ENCODE data around the gene TMEM270. TPM values are rescaled to one million over a fixed set of nuclear protein-coding genes. Genes with fewer than 3 reads are reported as not detected.

Gene TMEM270
- polyA plus RNA-seq, 1 donor from 2014 or later = not detected

- H3K9ac ChIP-seq (ENCODE audit: low read length) = no peak overlapping the region
- H2AFZ ChIP-seq (ENCODE audit: low read depth, low read length) = no peak overlapping the region
- no peaks in the 10 kb centered on the region for H3F3A ChIP-seq (ENCODE audit: insufficient read depth, low read length, poor library complexity, severe bottlenecking)
- no peak overlapping the region for H3K27ac ChIP-seq (ENCODE audit: low read length)
- no peaks in the 10 kb centered on the region for H3K27me3 ChIP-seq (ENCODE audit: insufficient read depth, low read depth, low read length)
- no peaks in the 10 kb centered on the region for H4K20me1 ChIP-seq (ENCODE audit: insufficient read depth)
- H3K79me2 ChIP-seq (replicated peaks; ENCODE audit: insufficient read depth, low read length) = no peaks in the 10 kb centered on the region
- no peaks in the 10 kb centered on the region for H3K36me3 ChIP-seq (ENCODE audit: insufficient read depth, low read length)
- H3K4me2 ChIP-seq (ENCODE audit: low read length) = no peak overlapping the region
- H3K4me3 ChIP-seq (ENCODE audit: low read length) = no peak overlapping the region
- H3K9me3 ChIP-seq (ENCODE audit: low read length) = no peaks in the 10 kb centered on the region
- TF ChIP-seq TAF1 (IDR thresholded peaks at IDR 0.05; ENCODE audit: low read depth) = no peak
- no peak for TF ChIP-seq RAD21 (conservative IDR thresholded peaks at IDR 0.05)
- TF ChIP-seq CTCF (IDR thresholded peaks at IDR 0.05; ENCODE audit: poor library complexity, severe bottlenecking) = no peak
- no peak for TF ChIP-seq REST (IDR thresholded peaks at IDR 0.05; ENCODE audit: borderline replicate concordance)
- TF ChIP-seq MXI1 (conservative IDR thresholded peaks at IDR 0.05; ENCODE audit: poor library complexity, severe bottlenecking) = no peak
- TF ChIP-seq EZH2 (IDR thresholded peaks at IDR 0.05; ENCODE audit: borderline replicate concordance, insufficient read depth, low read length, poor library complexity, severe bottlenecking) = no peak
- no peak for TF ChIP-seq EP300 (conservative IDR thresholded peaks at IDR 0.05; ENCODE audit: poor library complexity, severe bottlenecking)
- TF ChIP-seq POLR2AphosphoS5 (IDR thresholded peaks at IDR 0.05) = no peak
- TF ChIP-seq SMC3 (conservative IDR thresholded peaks at IDR 0.05; ENCODE audit: poor library complexity) = no peak
- no peaks in the 10 kb centered on the region for H3K9me2 ChIP-seq (ENCODE audit: insufficient read depth, low read length)
Observed at GRCh38 chr7:73823873-73824592, 36.9 kb upstream of the TMEM270 start.

- no peak overlapping the region for H3K4me2 ChIP-seq (ENCODE audit: low read length)
- H3K27ac ChIP-seq (ENCODE audit: low read length) = no peak overlapping the region
- TF ChIP-seq REST (IDR thresholded peaks at IDR 0.05; ENCODE audit: borderline replicate concordance) = no peak
- no peak for TF ChIP-seq MXI1 (conservative IDR thresholded peaks at IDR 0.05; ENCODE audit: poor library complexity, severe bottlenecking)
- no peak for TF ChIP-seq RAD21 (conservative IDR thresholded peaks at IDR 0.05)
- no peak for TF ChIP-seq EZH2 (IDR thresholded peaks at IDR 0.05; ENCODE audit: borderline replicate concordance, insufficient read depth, low read length, poor library complexity, severe bottlenecking)
- no peak for TF ChIP-seq SMC3 (conservative IDR thresholded peaks at IDR 0.05; ENCODE audit: poor library complexity)
- TF ChIP-seq CTCF (IDR thresholded peaks at IDR 0.05; ENCODE audit: poor library complexity, severe bottlenecking) = no peak
- no peak for TF ChIP-seq TAF1 (IDR thresholded peaks at IDR 0.05; ENCODE audit: low read depth)
- TF ChIP-seq EP300 (conservative IDR thresholded peaks at IDR 0.05; ENCODE audit: poor library complexity, severe bottlenecking) = no peak
- no peak for TF ChIP-seq POLR2AphosphoS5 (IDR thresholded peaks at IDR 0.05)
- H3K9ac ChIP-seq (ENCODE audit: low read length) = no peak overlapping the region
- H2AFZ ChIP-seq (ENCODE audit: low read depth, low read length) = no peak overlapping the region
- no peak overlapping the region for H3K4me3 ChIP-seq (ENCODE audit: low read length)
- H3K79me2 ChIP-seq (replicated peaks; ENCODE audit: insufficient read depth, low read length) = no peaks in the 10 kb centered on the region
- no peaks in the 10 kb centered on the region for H3K9me3 ChIP-seq (ENCODE audit: low read length)
- H3F3A ChIP-seq (ENCODE audit: insufficient read depth, low read length, poor library complexity, severe bottlenecking) = no peaks in the 10 kb centered on the region
- H3K9me2 ChIP-seq (ENCODE audit: insufficient read depth, low read length) = no peaks in the 10 kb centered on the region
- no peaks in the 10 kb centered on the region for H3K36me3 ChIP-seq (ENCODE audit: insufficient read depth, low read length)
- no peaks in the 10 kb centered on the region for H3K27me3 ChIP-seq (ENCODE audit: insufficient read depth, low read depth, low read length)
- H4K20me1 ChIP-seq (ENCODE audit: insufficient read depth) = no peaks in the 10 kb centered on the region
Observed at GRCh38 chr7:73824986-73825385, 36.0 kb upstream of the TMEM270 start.

Data from neural cell (in vitro differentiated cells).